ENCODE data around the gene PRPF18.

The PRPF18 gene

DNA sequence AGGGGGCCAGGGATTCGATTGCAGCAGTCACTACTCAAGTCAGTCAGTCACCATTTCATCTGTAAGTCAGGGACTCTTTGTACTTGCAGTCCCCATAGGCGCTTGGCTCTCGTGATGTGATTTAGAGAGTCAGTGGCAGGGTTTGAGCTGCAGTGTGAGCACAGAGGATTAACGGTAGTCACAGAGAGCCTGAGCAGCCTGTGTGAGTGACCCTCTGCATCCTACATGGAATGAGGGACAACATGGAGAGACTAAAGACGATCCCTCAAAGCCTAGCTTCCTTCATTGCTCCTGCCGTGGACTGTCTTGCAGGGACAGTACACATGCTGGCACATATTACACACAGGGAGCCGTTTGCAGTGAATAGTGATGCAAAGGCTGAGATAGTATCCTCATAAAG is 56.3 kb downstream of the PRPF18 start:
- Histone ChIP-seq H3K36me3 (peaks cover 54% of the 10 kb centered on the region), H3K27me3 (no peaks in the 10 kb centered on the region), H3K27ac (no peak overlapping the region), H3K9me3 (peaks cover 12% of the 10 kb centered on the region), H3K4me3 (ENCODE audit: low read depth in 1 of 2, low read length in 1 of 2) (no peak overlapping the region), H3K4me1 (ENCODE audit: control insufficient read depth in 1 of 2, insufficient read depth in 1 of 2, low read depth in 1 of 2, low read length in 1 of 2) (no peaks in the 10 kb centered on the region)
- TF ChIP-seq, protein P1, sequence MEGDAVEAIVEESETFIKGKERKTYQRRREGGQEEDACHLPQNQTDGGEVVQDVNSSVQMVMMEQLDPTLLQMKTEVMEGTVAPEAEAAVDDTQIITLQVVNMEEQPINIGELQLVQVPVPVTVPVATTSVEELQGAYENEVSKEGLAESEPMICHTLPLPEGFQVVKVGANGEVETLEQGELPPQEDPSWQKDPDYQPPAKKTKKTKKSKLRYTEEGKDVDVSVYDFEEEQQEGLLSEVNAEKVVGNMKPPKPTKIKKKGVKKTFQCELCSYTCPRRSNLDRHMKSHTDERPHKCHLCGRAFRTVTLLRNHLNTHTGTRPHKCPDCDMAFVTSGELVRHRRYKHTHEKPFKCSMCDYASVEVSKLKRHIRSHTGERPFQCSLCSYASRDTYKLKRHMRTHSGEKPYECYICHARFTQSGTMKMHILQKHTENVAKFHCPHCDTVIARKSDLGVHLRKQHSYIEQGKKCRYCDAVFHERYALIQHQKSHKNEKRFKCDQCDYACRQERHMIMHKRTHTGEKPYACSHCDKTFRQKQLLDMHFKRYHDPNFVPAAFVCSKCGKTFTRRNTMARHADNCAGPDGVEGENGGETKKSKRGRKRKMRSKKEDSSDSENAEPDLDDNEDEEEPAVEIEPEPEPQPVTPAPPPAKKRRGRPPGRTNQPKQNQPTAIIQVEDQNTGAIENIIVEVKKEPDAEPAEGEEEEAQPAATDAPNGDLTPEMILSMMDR (IDR thresholded peaks at IDR 0.05) = no peak

DNA sequence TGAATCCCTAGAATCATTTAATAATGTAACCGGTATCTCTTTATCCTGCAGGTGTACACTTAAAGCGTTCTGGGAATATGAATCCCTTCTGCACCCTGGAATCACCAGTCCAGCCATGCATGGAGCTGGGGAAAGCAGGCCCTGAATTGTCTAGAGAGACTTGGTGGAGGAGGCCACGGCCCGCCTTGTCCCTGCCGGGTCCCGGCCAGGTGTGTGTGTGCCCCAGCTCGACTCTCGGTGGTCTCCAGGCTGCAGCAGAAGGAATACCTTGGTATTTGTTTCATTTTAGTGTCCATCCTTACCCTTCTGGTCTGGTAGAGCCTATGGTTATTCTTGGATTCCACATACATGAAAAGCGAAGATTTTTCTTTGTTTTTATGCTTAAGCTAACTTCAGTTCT is 58.1 kb downstream of the PRPF18 start:
- Histone ChIP-seq H3K4me1 (ENCODE audit: control insufficient read depth in 1 of 2, insufficient read depth in 1 of 2, low read depth in 1 of 2, low read length in 1 of 2) (no peaks in the 10 kb centered on the region), H3K4me3 (ENCODE audit: low read depth in 1 of 2, low read length in 1 of 2) (no peak overlapping the region), H3K36me3 (peaks cover 53% of the 10 kb centered on the region), H3K27me3 (no peaks in the 10 kb centered on the region), H3K9me3 (peaks cover 12% of the 10 kb centered on the region), H3K27ac (no peak overlapping the region)
- TF ChIP-seq, protein P1 (IDR thresholded peaks at IDR 0.05) = no peak

DNA sequence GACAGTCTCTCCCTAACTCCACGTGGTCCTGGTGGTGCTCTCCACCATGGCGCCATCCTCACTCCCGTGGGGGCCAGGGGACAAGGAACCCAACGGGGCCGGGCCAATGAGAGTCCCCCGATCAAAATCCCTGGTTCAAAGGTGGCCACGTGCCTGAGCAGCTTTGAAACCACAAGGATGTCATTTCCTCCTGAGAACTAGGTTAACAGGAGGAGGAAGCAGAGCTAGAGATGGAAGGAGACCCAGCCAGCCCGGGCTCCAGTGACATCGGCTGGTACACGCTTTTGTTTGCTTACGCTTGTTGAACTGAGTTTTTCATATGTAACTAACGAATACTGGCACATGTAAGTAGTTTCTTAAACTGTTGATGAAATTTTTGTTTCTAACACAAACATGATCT is 61.7 kb downstream of the PRPF18 start:
- Histone ChIP-seq H3K36me3 (peaks cover 67% of the 10 kb centered on the region), H3K4me3 (ENCODE audit: low read depth in 1 of 2, low read length in 1 of 2) (no peak overlapping the region), H3K27ac (no peak overlapping the region)

DNA sequence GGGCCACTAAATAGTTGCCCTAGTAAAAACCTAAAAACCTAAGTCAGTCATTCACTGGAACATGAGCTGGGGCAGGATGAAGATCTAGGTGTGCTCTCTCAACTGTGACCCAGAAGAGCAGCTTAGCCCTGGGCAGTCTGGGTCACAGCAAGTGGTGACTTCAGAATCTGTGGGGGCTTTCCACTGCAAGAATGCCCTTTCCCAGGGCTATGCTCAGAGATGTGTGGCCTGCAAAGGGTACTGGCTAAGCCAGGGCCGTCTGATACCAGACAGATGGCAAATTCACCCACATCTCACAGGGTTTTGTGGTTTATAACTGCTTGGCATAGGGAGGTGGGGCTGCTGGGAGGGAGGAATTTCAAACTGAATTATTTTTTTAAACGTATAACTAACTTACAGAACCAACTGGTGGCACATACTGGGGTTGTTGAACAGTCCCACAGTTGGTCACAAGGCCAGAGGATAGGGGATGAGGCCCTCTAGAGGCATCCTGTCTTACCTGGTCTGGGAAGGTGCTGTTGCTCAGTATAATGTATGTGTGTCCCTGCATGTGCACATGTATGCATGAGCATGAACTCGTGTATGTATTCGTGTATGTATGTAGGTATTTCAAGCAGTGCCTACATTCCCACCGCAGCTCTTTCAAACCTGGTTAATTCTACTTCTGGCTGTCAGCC is 63.2 kb downstream of the PRPF18 start:
- H3K4me3 ChIP-seq (ENCODE audit: low read depth in 1 of 2, low read length in 1 of 2) = no peak overlapping the region
- H3K36me3 ChIP-seq = peaks cover 77% of the 10 kb centered on the region
- H3K4me1 ChIP-seq (ENCODE audit: control insufficient read depth in 1 of 2, insufficient read depth in 1 of 2, low read depth in 1 of 2, low read length in 1 of 2) = no peaks in the 10 kb centered on the region
- H3K27ac ChIP-seq = no peak overlapping the region
- no peaks in the 10 kb centered on the region for H3K9me3 ChIP-seq
- TF ChIP-seq, protein P1 (IDR thresholded peaks at IDR 0.05) = no peak
- H3K27me3 ChIP-seq = no peaks in the 10 kb centered on the region

More for the DNA sequence above, 61.7 kb downstream of the PRPF18 start:
- no peaks in the 10 kb centered on the region for H3K27me3 ChIP-seq
- no peaks in the 10 kb centered on the region for H3K9me3 ChIP-seq
- TF ChIP-seq, protein P1 (IDR thresholded peaks at IDR 0.05) = no peak
- no peaks in the 10 kb centered on the region for H3K4me1 ChIP-seq (ENCODE audit: control insufficient read depth in 1 of 2, insufficient read depth in 1 of 2, low read depth in 1 of 2, low read length in 1 of 2)

DNA sequence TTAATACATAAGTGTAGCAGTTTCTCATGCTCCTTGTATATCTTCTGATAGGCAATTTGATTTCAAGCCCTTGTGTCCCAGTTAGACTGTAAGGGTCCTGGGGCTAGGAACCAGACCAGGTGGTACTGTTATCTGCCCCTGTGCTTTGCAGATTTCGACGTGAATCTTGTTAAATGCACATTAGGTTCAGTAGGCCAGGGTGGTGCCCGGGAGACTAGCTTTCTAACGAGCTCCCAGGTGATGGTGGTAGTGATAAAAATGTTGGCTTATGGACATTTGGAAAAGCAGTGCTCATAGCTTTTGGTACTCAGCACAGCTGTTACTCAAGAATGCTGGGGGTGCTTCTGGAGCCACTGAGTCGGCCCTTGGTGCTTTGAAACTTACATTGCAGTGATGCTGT is 64.2 kb downstream of the PRPF18 start:
- Histone ChIP-seq H3K4me3 (ENCODE audit: low read depth in 1 of 2, low read length in 1 of 2) (no peak overlapping the region), H3K36me3 (peaks cover 67% of the 10 kb centered on the region)

More for the DNA sequence above, 64.2 kb downstream of the PRPF18 start:
- Histone ChIP-seq H3K27me3 (no peaks in the 10 kb centered on the region), H3K27ac (no peak overlapping the region), H3K9me3 (no peaks in the 10 kb centered on the region), H3K4me1 (ENCODE audit: control insufficient read depth in 1 of 2, insufficient read depth in 1 of 2, low read depth in 1 of 2, low read length in 1 of 2) (no peaks in the 10 kb centered on the region)
- TF ChIP-seq, protein P1 (IDR thresholded peaks at IDR 0.05) = no peak
